GM21367 (cell line): ENCODE measurements around the gene CYS1.
"Not testable (repeated sequence)": the region's sequence is repeated elsewhere in the genome, so short reads cannot be mapped to it uniquely, and the experiment has no call there.

ENCODE experiments used
- ATAC-seq: cut with Tn5 transposase; IDR thresholded peaks from one replicate; pipeline ENCODE4 v1.9.1; 2021; ENCODE audit not compliant: unreplicated experiment

The CYS1 gene

DNA sequence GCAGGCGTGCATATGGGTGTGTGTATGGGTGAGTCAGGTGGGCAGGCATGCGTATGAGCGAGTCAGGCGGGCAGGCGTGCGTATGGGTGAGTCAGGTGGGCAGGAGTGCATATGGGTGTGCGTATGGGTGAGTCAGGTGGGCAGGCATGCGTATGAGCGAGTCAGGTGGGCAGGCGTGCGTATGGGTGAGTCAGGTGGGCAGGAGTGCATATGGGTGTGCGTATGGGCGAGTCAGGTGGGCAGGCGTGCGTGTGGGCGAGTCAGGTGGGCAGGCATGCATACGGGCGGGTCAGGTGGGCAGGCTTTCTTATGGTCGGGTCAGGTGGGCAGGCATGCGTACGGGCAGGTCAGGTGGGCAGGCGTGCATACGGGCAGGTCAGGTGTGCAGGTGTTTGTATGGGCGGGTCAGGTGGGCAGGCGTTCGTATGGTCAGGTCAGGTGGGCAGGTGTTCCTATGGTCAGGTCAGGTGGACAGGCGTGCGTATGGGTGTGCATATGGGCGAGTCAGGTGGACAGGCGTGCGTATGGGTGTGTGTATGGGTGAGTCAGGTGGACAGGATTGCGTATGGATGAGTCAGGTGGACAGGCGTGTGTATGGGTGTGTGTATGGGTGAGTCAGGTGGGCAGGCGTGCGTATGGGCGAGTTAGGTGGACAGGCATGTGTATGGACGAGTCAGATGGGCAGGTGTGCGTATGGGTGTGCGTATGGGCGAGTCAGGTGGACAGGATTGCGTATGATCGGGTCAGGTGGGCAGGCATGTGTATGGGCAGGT is 65.6 kb downstream of the CYS1 start:
- ATAC-seq = no peak

DNA sequence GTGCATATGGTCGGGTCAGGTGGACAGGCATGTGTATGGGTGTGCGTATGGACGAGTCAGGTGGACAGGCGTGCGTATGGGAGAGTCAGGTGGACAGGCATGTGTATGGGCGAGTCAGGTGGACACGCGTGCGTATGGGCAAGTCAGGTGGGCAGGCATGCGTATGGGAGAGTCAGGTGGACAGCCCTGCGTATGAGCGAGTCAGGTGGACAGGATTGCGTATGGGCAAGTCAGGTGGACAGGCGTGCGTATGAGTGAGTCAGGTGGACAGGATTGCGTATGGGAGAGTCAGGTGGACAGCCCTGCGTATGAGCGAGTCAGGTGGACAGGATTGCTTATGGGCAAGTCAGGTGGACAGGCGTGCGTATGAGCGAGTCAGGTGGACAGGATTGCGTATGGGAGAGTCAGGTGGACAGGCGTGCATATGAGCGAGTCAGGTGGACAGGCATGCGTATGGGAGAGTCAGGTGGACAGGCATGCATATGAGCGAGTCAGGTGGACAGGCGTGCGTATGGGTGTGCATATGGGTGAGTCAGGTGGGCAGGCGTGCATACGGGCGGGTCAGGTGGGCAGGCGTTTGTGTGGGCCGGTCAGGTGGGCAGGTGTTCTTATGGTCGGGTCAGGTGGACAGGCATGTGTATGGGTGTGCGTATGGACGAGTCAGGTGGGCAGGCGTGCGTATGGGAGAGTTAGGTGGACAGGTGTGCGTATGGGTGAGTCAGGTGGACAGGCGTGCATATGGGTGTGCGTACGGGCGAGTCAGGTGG is 66.4 kb downstream of the CYS1 start:
- not testable (repeated sequence) for ATAC-seq

DNA sequence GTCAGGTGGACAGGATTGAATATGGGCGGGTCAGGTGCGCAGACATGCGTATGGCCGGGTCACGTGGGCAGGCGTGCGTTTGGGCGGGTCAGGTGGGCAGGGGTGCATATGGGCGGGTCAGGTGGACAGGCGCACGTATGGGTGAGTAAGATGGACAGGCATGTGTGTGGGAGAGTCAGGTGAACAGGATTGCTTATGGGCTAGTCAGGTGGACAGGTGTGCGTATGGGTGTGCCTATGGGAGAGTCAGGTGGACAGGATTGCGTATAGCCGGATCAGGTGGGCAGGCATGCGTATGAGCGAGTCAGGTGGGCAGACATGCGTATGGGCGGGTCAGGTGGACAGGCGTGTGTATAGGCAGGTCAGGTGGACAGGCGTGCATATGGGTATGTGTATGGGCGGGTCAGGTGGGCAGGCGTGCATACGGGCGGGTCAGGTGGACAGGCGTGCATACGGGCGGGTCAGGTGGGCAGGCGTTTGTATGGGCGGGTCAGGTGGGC is 67.2 kb downstream of the CYS1 start:
- ATAC-seq = no peak

DNA sequence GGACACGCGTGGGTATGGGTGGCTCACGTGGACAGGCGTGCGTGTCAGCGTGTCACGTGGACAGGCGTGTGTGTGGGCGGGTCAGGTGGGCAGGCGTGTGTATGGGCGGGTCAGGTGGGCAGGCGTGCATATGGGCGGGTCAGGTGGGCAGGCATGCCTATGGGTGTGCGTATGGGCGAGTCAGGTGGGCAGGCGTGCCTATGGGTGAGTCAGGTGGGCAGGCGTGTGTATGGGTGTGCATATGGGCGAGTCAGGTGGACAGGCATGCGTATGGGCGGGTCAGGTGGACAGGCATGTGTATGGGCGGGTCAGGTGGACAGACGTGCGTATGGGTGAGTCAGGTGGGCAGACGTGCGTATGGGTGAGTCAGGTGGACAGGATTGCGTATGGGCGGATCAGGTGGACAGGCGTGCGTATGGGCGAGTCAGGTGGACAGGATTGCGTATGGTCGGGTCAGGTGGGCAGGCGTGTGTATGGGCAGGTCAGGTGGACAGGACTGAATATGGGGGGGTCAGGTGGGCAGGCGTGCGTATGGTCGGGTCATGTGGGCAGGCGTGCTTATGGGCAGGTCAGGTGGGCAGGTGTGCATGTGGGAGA is 67.7 kb downstream of the CYS1 start:
- not testable (repeated sequence) for ATAC-seq

DNA sequence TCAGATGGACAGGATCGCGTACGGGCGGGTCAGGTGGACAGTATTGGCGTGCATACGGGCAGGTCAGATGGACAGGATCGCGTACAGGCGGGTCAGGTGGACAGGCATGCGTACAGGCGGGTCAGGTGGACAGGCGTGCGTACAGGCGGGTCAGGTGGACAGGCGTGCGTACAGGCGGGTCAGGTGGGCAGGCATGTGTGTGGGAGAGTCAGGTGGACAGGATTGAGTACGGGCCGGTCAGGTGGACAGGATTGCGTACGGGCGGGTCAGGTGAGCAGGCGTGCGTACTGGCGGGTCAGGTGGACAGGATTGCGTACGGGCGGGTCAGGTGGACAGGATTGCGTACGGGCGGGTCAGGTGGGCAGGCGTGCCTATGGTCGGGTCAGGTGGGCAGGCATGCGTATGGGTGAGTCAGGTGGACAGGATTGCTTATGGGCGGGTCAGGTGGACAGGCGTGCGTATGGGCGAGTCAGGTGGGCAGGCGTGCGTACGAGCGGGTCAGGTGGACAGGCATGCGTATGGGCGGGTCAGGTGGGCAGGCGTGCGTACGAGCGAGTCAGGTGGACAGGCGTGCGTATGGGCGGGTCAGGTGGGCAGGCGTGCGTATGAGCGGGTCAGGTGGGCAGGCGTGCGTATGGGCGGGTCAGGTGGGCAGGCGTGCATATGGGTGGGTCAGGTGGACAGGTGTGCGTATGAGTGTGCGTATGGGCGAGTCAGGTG is 68.4 kb downstream of the CYS1 start:
- not testable (repeated sequence) for ATAC-seq

DNA sequence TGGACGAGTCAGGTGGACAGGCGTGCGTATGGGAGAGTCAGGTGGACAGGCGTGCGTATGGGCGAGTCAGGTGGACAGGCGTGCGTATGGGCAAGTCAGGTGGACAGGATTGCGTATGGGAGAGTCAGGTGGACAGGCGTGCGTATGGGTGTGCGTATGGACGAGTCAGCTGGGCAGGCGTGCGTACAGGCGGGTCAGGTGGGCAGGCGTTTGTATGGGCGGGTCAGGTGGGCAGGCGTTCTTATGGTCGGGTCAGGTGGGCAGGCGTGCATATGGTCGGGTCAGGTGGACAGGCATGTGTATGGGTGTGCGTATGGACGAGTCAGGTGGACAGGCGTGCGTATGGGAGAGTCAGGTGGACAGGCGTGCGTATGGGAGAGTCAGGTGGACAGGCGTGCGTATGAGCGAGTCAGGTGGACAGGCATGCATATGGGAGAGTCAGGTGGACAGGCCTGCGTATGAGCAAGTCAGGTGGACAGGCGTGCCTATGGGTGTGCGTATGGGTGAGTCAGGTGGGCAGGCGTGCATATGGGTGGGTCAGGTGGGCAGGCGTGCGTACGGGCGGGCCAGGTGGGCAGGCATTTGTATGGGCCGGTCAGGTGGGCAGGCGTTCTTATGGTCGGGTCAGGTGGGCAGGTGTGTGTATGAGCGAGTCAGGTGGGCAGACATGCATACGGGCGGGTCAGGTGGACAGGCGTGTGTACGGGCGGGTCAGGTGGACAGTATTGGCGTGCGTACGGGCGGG is 69.2 kb downstream of the CYS1 start:
- not testable (repeated sequence) for ATAC-seq

DNA sequence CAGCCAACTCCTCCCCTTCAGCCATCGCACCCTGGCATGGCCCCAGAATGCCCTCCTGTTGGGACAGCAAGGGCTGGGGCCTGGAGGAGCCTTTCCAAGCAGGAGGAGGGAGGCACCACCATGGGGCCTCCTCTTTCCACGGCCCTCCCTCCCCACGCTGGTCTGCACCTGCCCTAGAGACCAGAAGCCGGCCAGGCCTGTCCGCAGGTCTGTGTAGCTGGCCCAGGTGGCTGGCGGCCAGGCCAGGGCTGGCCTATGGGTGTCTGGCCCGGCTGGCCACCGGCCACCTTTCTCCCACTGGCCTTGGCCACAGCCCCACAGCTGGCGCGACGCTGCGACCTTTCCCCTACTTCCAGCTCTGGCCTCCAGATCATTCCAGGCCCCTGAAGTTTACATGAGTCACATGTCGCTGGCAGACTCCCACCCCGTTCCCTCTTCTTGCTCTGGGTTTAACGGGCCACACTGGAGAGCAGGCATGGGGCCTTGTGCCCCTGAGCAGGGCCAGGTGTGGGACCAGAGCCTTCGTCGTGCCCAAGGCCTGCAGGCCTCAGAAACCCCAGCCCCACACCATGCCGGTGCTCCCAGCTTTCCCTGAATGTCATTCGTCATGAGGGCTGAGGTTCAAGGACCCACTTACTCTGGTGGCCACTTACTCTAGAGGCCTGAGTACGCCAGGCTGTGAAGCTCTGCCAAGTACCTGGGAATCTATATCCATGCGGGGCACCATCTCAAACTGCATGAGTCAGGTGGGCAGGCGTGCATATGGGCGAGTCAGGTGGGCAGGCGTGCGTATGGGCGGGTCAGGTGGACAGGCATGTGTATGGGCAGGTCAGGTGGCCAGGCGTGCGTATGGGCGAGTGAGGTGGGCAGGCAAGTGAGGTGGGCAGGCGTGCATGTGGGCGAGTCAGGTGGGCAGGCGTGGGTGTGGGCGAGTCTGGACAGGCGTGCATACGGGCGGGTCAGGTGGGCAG is 70.1 kb downstream of the CYS1 start:
- no peak for ATAC-seq

DNA sequence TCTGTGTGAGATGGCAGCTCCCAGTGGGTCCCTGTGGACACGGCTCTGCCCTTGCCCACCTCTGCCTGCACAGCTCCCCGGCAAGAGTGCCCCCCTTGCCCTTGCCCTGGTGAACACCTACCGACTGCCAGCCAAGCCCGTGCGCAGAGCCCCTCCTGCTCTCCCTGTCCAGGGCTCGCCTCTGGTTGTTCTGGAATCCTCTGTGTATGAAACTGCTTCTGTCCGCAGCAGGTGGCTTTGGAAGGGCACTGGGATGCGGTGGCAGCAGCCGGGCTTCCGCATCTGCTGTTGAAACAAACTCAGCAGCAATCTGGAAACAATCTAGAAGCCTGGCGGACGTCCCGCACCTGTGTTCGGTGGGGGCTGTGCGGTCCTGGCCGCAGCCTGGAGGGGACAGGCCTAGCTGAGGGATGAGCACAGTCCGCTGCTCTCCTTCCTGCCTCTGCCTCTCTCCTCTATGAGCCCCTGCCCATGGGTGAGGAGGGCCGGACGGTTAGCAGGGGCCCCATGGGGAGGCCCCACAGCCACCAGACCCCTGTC is 70.9 kb downstream of the CYS1 start:
- ATAC-seq = no peak

DNA sequence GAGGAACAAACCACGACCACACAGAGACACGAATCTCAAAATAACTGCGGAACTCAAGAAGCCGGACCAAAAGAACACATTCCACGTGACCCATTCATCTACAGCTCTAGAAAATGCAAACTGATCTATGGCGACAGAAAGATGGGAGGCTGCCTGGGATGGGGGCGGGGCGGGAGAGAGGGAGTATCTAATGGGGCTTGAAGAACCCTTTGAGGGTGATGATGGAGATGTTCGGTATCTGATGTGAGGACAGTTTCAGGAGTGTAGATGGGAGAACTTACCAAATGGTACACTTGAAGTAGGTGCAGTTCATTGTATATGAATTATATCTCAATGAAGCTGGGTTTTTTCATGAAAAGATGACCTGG is 71.4 kb downstream of the CYS1 start:
- no peak for ATAC-seq

DNA sequence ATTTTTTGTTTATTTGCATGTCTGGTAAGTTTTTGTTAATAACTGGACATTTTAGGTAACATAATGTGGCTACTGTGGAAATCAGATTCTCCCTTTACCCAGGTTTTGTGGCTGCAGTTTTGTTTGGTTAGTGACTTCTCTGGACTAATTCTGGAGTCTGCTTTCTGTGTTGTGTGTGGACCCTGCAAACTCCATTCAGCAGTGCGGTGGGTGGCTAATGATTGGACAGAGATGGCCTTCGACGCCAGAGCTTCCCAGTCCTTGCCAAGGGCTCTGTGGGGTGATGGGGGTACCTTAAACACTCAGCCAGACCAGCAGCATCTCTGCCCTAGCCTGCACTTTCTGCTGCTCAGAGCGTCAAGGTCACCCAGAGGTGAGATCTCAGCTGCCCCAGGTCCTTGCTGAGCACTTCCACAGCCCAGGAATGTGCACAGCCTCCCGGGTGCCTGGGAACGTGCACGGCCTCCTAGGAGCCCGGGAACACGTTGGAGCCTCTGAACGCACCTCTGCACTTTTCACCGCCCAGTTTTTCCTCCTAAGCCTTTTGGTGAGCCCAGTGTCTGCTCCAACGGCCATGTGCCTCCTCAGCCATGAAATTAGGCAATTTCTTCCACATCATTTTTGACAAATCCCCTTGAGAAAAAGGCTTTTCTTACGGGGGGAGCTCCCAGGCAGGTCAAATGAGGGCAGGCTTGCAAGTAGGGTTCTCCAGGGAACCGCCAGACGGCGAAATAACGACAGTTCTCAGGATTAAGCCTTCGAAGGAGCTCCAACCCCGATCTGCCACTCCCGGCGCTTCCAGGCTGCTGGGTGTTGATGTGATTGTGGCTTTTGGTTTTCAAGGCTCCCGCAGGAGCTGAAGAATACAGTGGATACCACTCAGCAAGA is 72.0 kb downstream of the CYS1 start:
- ATAC-seq = no peak

DNA sequence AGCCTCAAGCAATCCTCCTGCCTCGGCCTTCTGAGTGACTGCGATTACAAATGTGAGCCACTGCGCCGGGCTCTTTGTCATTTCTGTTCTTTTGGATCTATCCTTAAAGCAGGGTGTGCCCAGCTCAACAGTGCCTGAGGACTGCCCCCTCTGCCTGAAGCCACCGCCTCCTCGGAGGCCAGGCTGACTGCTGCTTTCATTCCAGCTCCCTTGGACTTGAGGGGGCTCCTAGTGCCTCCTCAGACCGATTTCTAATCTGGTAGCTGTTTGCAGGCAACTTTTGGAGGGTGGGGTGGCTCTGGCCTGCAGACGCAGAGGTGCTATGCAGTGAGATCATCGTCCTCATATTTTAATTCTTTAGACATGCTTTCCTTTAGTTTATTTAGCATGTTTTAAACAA is 72.8 kb downstream of the CYS1 start:
- no peak for ATAC-seq
